Uterus (tissue), 4 donors: ENCODE data around the gene FGD2. TPM values are rescaled to one million over a fixed set of nuclear protein-coding genes. Genes with fewer than 3 reads are reported as not detected.

Experiments used
- DNase-seq, 2 donors: peaks; one replicate each; pipeline ENCODE4 v3.0.0-alpha.2; 2019 to 2020
- H3K27ac ChIP-seq, 2 donors: fragments of 200-600 bp; sonication (generic); 1 replicate in 1 of 2; 2 replicates in 1 of 2; pipeline ENCODE4 v1.5.1; 2016 to 2018
- H3K27me3 ChIP-seq, 2 donors: fragments of 200-600 bp; sonication (generic); one replicate each; pipeline ENCODE4 v1.5.1; 2018 to 2019; ENCODE audit warnings: control low read depth in 1 of 2
- H3K36me3 ChIP-seq, 2 donors: fragments of 200-600 bp; sonication (generic); one replicate each; pipeline ENCODE4 v1.5.1; 2019; ENCODE audit warnings: control low read depth in 1 of 2
- H3K4me1 ChIP-seq, 2 donors: fragments of 200-600 bp; sonication (generic); one replicate each; pipeline ENCODE4 v1.5.1; 2018 to 2019; ENCODE audit warnings: control low read depth in 1 of 2
- H3K4me3 ChIP-seq, 2 donors: fragments of 200-600 bp; sonication (generic); 1 replicate in 1 of 2; 2 replicates in 1 of 2; pipeline ENCODE4 v1.5.1; 2018 to 2019; ENCODE audit warnings: mild to moderate bottlenecking in 1 of 2
- H3K9me3 ChIP-seq, 2 donors: fragments of 200-600 bp; sonication (generic); one replicate each; pipeline ENCODE4 v1.5.1; 2019; ENCODE audit warnings: control low read depth in 1 of 2
- CTCF ChIP-seq, 4 experiments: fragments of 200-600 bp in 2 of 4; fragments of 450-650 bp in 2 of 4; sonication (generic) in 2 of 4; IDR thresholded peaks; one replicate each; pipeline ENCODE4 v1.5.1; 2016 to 2019; ENCODE audit warnings: antibody characterized with exemption in 4 of 4, mild to moderate bottlenecking in 2 of 4, moderate library complexity in 1 of 4
- POLR2A ChIP-seq, 2 donors: fragments of 450-650 bp; IDR thresholded peaks; one replicate each; pipeline ENCODE4 v1.6.1; 2016; ENCODE audit warnings: antibody characterized with exemption in 2 of 2, mild to moderate bottlenecking in 1 of 2, moderate library complexity in 1 of 2
- intact Hi-C: fragments of 100-400 bp; cut with DNase I; formaldehyde crosslinking; loops from one replicate; pipeline ENCODE4 v1.15.1; 2023; ENCODE audit warnings: low total_unique reads
- total RNA-seq, 4 donors: library from RNA; depleted of rRNA in 3 of 4; stranded (reverse); fragments of >200 nt in 3 of 4; gene quantifications; one replicate each; pipeline versions ENCODE4 v1.1.0 to v1.2.4, GENCODE V29; 2014 to 2023
- donor health status: DM: yes; HTN: yes; CAD: no.

The FGD2 gene
- total RNA-seq, 4 donors from 2014 or later: 0.51 to 27.6 (median 11.5) TPM

DNA sequence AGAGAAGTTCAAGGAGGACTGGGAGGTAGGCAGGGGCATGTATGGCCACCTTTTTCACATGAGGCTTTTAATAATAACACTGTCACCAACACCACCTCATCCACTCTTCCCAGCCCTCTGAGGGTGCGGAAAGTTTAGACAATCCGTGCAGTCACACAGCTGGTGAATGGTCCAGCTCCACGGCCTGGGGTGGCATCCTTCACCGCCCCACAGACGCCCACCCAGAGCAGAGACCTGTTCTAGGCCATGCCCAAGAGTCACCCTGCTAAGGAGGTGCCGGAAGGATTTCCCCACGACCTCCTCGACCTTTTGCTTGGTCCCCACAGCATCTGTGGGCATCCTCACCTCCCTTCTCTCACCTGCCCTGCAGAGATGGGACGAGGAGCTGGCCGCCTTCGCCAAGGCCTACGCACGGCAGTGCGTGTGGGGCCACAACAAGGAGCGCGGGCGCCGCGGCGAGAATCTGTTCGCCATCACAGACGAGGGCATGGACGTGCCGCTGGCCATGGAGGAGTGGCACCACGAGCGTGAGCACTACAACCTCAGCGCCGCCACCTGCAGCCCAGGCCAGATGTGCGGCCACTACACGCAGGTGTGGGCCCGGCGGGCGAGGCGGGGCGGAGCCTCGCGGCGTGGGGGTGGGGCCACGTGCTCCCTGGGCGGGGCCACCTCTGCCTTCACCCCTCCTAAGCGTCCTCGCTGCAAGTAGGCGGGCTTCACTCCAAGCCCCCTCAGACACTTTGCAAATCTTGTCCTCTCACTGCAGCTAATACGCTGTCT, 46.5 kb upstream of the FGD2 start:
- H3K27me3 ChIP-seq: no peaks in the 10 kb centered on the region
- H3K36me3 ChIP-seq: no peaks in the 10 kb centered on the region
- intact Hi-C loops: no loop called here
- H3K27ac ChIP-seq: no peak overlapping the region
- no peak overlapping the region for H3K4me3 ChIP-seq
- TF ChIP-seq CTCF (IDR thresholded peaks at IDR 0.05): no peak
- no peak for TF ChIP-seq POLR2A (IDR thresholded peaks at IDR 0.05)
- no peak for DNase-seq
- H3K4me1 ChIP-seq: no peaks in the 10 kb centered on the region
- no peaks in the 10 kb centered on the region for H3K9me3 ChIP-seq

GRCh38 chr6:36959555-36960250, 45.8 kb upstream of the FGD2 start:
- TF ChIP-seq POLR2A (IDR thresholded peaks at IDR 0.05) (no peak), CTCF (IDR thresholded peaks at IDR 0.05) (no peak)
- intact Hi-C loops: no loop called here
- no peak for DNase-seq
- Histone ChIP-seq H3K4me1 (no peaks in the 10 kb centered on the region), H3K36me3 (no peaks in the 10 kb centered on the region), H3K4me3 (no peak overlapping the region), H3K9me3 (no peaks in the 10 kb centered on the region), H3K27me3 (no peaks in the 10 kb centered on the region), H3K27ac (no peak overlapping the region)

GRCh38 chr6:36961441-36962435, 43.7 kb upstream of the FGD2 start:
- Histone ChIP-seq H3K9me3 (no peaks in the 10 kb centered on the region), H3K27ac (peak overlapping the region in 1 of 2 donors; percentile 59), H3K27me3 (no peaks in the 10 kb centered on the region), H3K36me3 (no peaks in the 10 kb centered on the region), H3K4me1 (no peaks in the 10 kb centered on the region), H3K4me3 (no peak overlapping the region)
- TF ChIP-seq CTCF (IDR thresholded peaks at IDR 0.05) (no peak), POLR2A (IDR thresholded peaks at IDR 0.05) (no peak)
- no peak for DNase-seq
- intact Hi-C loops: no loop called here

- intact Hi-C loops: no loop called here
- H3K36me3 ChIP-seq: no peaks in the 10 kb centered on the region
- H3K27ac ChIP-seq: no peak overlapping the region
- no peaks in the 10 kb centered on the region for H3K4me1 ChIP-seq
- peak in 1 of 2 donors; percentile 48 for DNase-seq
- H3K27me3 ChIP-seq: no peaks in the 10 kb centered on the region
- no peaks in the 10 kb centered on the region for H3K9me3 ChIP-seq
- TF ChIP-seq POLR2A (IDR thresholded peaks at IDR 0.05) (no peak), CTCF (IDR thresholded peaks at IDR 0.05) (no peak)
- no peak overlapping the region for H3K4me3 ChIP-seq
Measured at GRCh38 chr6:36962874-36963273, 42.6 kb upstream of the FGD2 start.
